Esophagus squamous epithelium (tissue), 5 donors: ENCODE measurements around the gene AKAP12. TPM values are rescaled to one million over a fixed set of nuclear protein-coding genes. Genes with fewer than 3 reads are reported as not detected.

ENCODE experiments used
- DNase-seq: peaks from one replicate; lab custom pipeline; 2025; lab: John Stamatoyannopoulos, UW
- H3K27ac ChIP-seq, 4 donors: fragments of 200-600 bp; sonication (generic); one replicate each; pipeline ENCODE4 v1.5.1; 2016 to 2019; ENCODE audit warnings: mild to moderate bottlenecking in 1 of 4
- H3K27me3 ChIP-seq, 4 donors: fragments of 200-600 bp; sonication (generic); 1 replicate in 3 of 4; 2 replicates in 1 of 4; pipeline versions ENCODE4 v1.5.1 to v1.6.0; 2017 to 2021; ENCODE audit warnings: antibody characterized with exemption in 1 of 4
- H3K36me3 ChIP-seq, 3 donors: fragments of 200-600 bp; sonication (generic); one replicate each; pipeline ENCODE4 v1.5.1; 2016 to 2019
- H3K4me1 ChIP-seq, 3 donors: fragments of 200-600 bp; sonication (generic); one replicate each; pipeline ENCODE4 v1.5.1; 2017 to 2019
- H3K4me3 ChIP-seq, 4 donors: fragments of 200-600 bp; sonication (generic); 1 replicate in 3 of 4; 2 replicates in 1 of 4; pipeline ENCODE4 v1.5.1; 2016 to 2019; ENCODE audit warnings: mild to moderate bottlenecking in 2 of 4, moderate library complexity in 1 of 4
- H3K9me3 ChIP-seq, 3 donors: fragments of 200-600 bp; sonication (generic); one replicate each; pipeline ENCODE4 v1.5.1; 2016 to 2019
- CTCF ChIP-seq, 6 experiments: fragments of 450-650 bp in 4 of 6; fragments of 200-600 bp in 2 of 6; sonication (generic) in 2 of 6; IDR thresholded peaks; one replicate each; pipeline ENCODE4 v1.5.1; 2016 to 2019; ENCODE audit warnings: antibody characterized with exemption in 6 of 6, mild to moderate bottlenecking in 4 of 6, moderate library complexity in 4 of 6
- POLR2A ChIP-seq, 4 donors: fragments of 450-650 bp; IDR thresholded peaks; one replicate each; pipeline ENCODE4 v1.6.1; 2017; ENCODE audit warnings: antibody characterized with exemption in 4 of 4, mild to moderate bottlenecking in 4 of 4, moderate library complexity in 3 of 4
- WGBS, 2 donors: methylation state at CpG; one replicate each; pipeline ENCODE4 v1.1.5; 2018; 5-methylcytosine and 5-hydroxymethylcytosine counted together
- intact Hi-C: fragments of 100-400 bp; cut with DNase I; formaldehyde crosslinking; loops from one replicate; pipeline ENCODE4 v1.15.0; 2022
- total RNA-seq, 4 donors: library from RNA; depleted of rRNA; stranded (reverse); fragments of >200 nt; gene quantifications; one replicate each; pipeline ENCODE4 v1.1.0, GENCODE V29; 2016
- donor health status: DM: yes; HTN: yes; CAD: no.

AKAP12 gene
- total RNA-seq, 4 donors from 2014 or later: 1.7 to 66.6 (median 11.4) TPM

GRCh38 chr6:151301547-151301946 lies 61.8 kb downstream of the AKAP12 start:
- intact Hi-C loops: no loop called here
- H3K4me3 ChIP-seq: no peak overlapping the region
- H3K27ac ChIP-seq: no peak overlapping the region
- DNase-seq: no peak
- no peaks in the 10 kb centered on the region for H3K36me3 ChIP-seq
- no peak for TF ChIP-seq POLR2A (IDR thresholded peaks at IDR 0.05)
- TF ChIP-seq CTCF (IDR thresholded peaks at IDR 0.05): no peak
- H3K4me1 ChIP-seq: peaks cover 0 to 15% (median 3%) of the 10 kb centered on the region in 3 donors
- no peaks in the 10 kb centered on the region for H3K9me3 ChIP-seq
- WGBS, 2 donors: 80 to 85% methylated on average over 8 of the region's 8 CpGs
- no peaks in the 10 kb centered on the region for H3K27me3 ChIP-seq

- no peaks in the 10 kb centered on the region for H3K9me3 ChIP-seq
- TF ChIP-seq CTCF (IDR thresholded peaks at IDR 0.05) (no peak), POLR2A (IDR thresholded peaks at IDR 0.05) (no peak)
- peaks cover 0 to 16% (median 3%) of the 10 kb centered on the region in 3 donors for H3K4me1 ChIP-seq
- DNase-seq: no peak
- H3K27ac ChIP-seq: no peak overlapping the region
- no peaks in the 10 kb centered on the region for H3K36me3 ChIP-seq
- H3K4me3 ChIP-seq: no peak overlapping the region
- intact Hi-C loops: no loop called here
- no peaks in the 10 kb centered on the region for H3K27me3 ChIP-seq
- WGBS, 2 donors: 76 to 85% methylated on average over 3 of the region's 3 CpGs
Measured at GRCh38 chr6:151303231-151303630, 63.5 kb downstream of the AKAP12 start.

- no peak for DNase-seq
- H3K27ac ChIP-seq: no peak overlapping the region
- 89% methylated on average over 12 of the region's 12 CpGs for WGBS, 2 donors
Measured at GRCh38 chr6:151306269-151306783, 66.6 kb downstream of the AKAP12 start.

GRCh38 chr6:151307501-151307900 lies 67.7 kb downstream of the AKAP12 start:
- H3K4me1 ChIP-seq: peaks cover 0 to 18% (median 0%) of the 10 kb centered on the region in 3 donors
- TF ChIP-seq POLR2A (IDR thresholded peaks at IDR 0.05) (no peak), CTCF (IDR thresholded peaks at IDR 0.05) (no peak)
- intact Hi-C loops: no loop called here
- no peak overlapping the region for H3K4me3 ChIP-seq
- DNase-seq: no peak
- WGBS, 2 donors: 59 to 80% methylated on average over 4 of the region's 4 CpGs
- no peaks in the 10 kb centered on the region for H3K27me3 ChIP-seq
- no peak overlapping the region for H3K27ac ChIP-seq
- H3K9me3 ChIP-seq: no peaks in the 10 kb centered on the region
- H3K36me3 ChIP-seq: no peaks in the 10 kb centered on the region

More at GRCh38 chr6:151306269-151306783, 66.6 kb downstream of the AKAP12 start:
- H3K9me3 ChIP-seq: no peaks in the 10 kb centered on the region
- no peak for TF ChIP-seq POLR2A (IDR thresholded peaks at IDR 0.05)
- peaks cover 0 to 18% (median 0%) of the 10 kb centered on the region in 3 donors for H3K4me1 ChIP-seq
- intact Hi-C loops: no loop called here
- no peaks in the 10 kb centered on the region for H3K36me3 ChIP-seq
- no peak overlapping the region for H3K4me3 ChIP-seq
- H3K27me3 ChIP-seq: no peaks in the 10 kb centered on the region

GRCh38 chr6:151309619-151310018 lies 69.9 kb downstream of the AKAP12 start:
- DNase-seq: no peak
- TF ChIP-seq CTCF (IDR thresholded peaks at IDR 0.05) (no peak), POLR2A (IDR thresholded peaks at IDR 0.05) (no peak)
- Histone ChIP-seq H3K27me3 (no peaks in the 10 kb centered on the region), H3K9me3 (no peaks in the 10 kb centered on the region), H3K4me3 (no peak overlapping the region), H3K4me1 (peaks cover 0 to 18% (median 0%) of the 10 kb centered on the region in 3 donors), H3K27ac (peak overlapping the region in 1 of 4 donors; percentile 34), H3K36me3 (no peaks in the 10 kb centered on the region)
- 72 to 86% methylated on average over 4 of the region's 4 CpGs for WGBS, 2 donors
- intact Hi-C loops: no loop called here
